Thyroid gland (tissue), 4 donors: ENCODE measurements around the gene STIM2. TPM values are rescaled to one million over a fixed set of nuclear protein-coding genes. Genes with fewer than 3 reads are reported as not detected.

Experiments
- DNase-seq, 2 donors: peaks; one replicate each; pipeline ENCODE4 v3.0.0-alpha.2; 2019
- H3K27ac ChIP-seq, 3 donors: fragments of 200-600 bp; sonication (generic); 1 replicate in 2 of 3; 2 replicates in 1 of 3; pipeline ENCODE4 v1.5.1; 2016 to 2019; ENCODE audit warnings: mild to moderate bottlenecking in 1 of 3, moderate library complexity in 1 of 3
- H3K27me3 ChIP-seq: fragments of 200-600 bp; sonication (generic); one replicate; pipeline ENCODE4 v1.5.1; 2019
- H3K36me3 ChIP-seq, 2 donors: fragments of 200-600 bp; sonication (generic); one replicate each; pipeline ENCODE4 v1.5.1; 2016 to 2019
- H3K4me1 ChIP-seq, 2 donors: fragments of 200-600 bp; sonication (generic); one replicate each; pipeline ENCODE4 v1.5.1; 2017 to 2019
- H3K4me3 ChIP-seq, 3 donors: fragments of 200-600 bp; sonication (generic); replicated peaks in 1 of 3; 1 replicate in 2 of 3; 2 replicates in 1 of 3; pipeline ENCODE4 v1.5.1; 2016; ENCODE audit warnings: mild to moderate bottlenecking in 1 of 3
- H3K9me3 ChIP-seq: fragments of 200-600 bp; sonication (generic); one replicate; pipeline ENCODE4 v1.5.1; 2017
- CTCF ChIP-seq, 6 experiments: fragments of 200-600 bp in 3 of 6; fragments of 450-650 bp in 3 of 6; sonication (generic) in 3 of 6; IDR thresholded peaks; one replicate each; pipeline ENCODE4 v1.5.1; 2016 to 2019; ENCODE audit warnings: antibody characterized with exemption in 6 of 6, mild to moderate bottlenecking in 2 of 6, inconsistent platforms in 1 of 6, moderate library complexity in 1 of 6
- POLR2A ChIP-seq, 2 donors: fragments of 450-650 bp; IDR thresholded peaks; one replicate each; pipeline ENCODE4 v1.6.1; 2017; ENCODE audit warnings: antibody characterized with exemption in 2 of 2, mild to moderate bottlenecking in 2 of 2, moderate library complexity in 1 of 2
- WGBS, 2 donors: methylation state at CpG; one replicate each; pipeline ENCODE4 v1.1.5; 2017; 5-methylcytosine and 5-hydroxymethylcytosine counted together
- intact Hi-C: fragments of 100-400 bp; cut with DNase I; formaldehyde crosslinking; loops from one replicate; pipeline ENCODE4 v1.15.1; 2023
- total RNA-seq, 4 donors: library from RNA; depleted of rRNA; stranded (reverse); fragments of >200 nt; gene quantifications; one replicate each; pipeline ENCODE4 v1.2.3, GENCODE V29; 2016

The STIM2 gene
- total RNA-seq, 4 donors from 2014 or later: 16.4 to 39.1 (median 18.5) TPM

- Histone ChIP-seq H3K27ac (no peak overlapping the region), H3K27me3 (no peaks in the 10 kb centered on the region), H3K4me1 (peaks cover 10 to 15% of the 10 kb centered on the region in 2 donors), H3K36me3 (no peaks in the 10 kb centered on the region), H3K4me3 (no peak overlapping the region), H3K9me3 (no peaks in the 10 kb centered on the region)
- WGBS, 2 donors: 79 to 89% methylated on average over 1 of the region's 1 CpG
- intact Hi-C loops: no loop called here
- no peak for DNase-seq
- TF ChIP-seq POLR2A (IDR thresholded peaks at IDR 0.05): no peak
- TF ChIP-seq CTCF (IDR thresholded peaks at IDR 0.05): no peak
Observed at GRCh38 chr4:26931451-26931850, 70.8 kb downstream of the STIM2 start.

- WGBS, 2 donors: 89 to 90% methylated on average over 3 of the region's 3 CpGs
- Histone ChIP-seq H3K9me3 (no peaks in the 10 kb centered on the region), H3K27me3 (no peaks in the 10 kb centered on the region), H3K4me3 (no peak overlapping the region), H3K4me1 (peaks cover 10 to 15% of the 10 kb centered on the region in 2 donors), H3K27ac (no peak overlapping the region), H3K36me3 (no peaks in the 10 kb centered on the region)
- no peak for DNase-seq
- TF ChIP-seq CTCF (IDR thresholded peaks at IDR 0.05): no peak
- intact Hi-C loops: no loop called here
Observed at GRCh38 chr4:26931966-26932365, 71.3 kb downstream of the STIM2 start.

- no peaks in the 10 kb centered on the region for H3K36me3 ChIP-seq
- H3K4me1 ChIP-seq: peaks cover 9 to 15% of the 10 kb centered on the region in 2 donors
- H3K27ac ChIP-seq: no peak overlapping the region
- DNase-seq: no peak
- H3K27me3 ChIP-seq: no peaks in the 10 kb centered on the region
- no peak overlapping the region for H3K4me3 ChIP-seq
- H3K9me3 ChIP-seq: no peaks in the 10 kb centered on the region
- intact Hi-C loops: no loop called here
- TF ChIP-seq CTCF (IDR thresholded peaks at IDR 0.05) (no peak), POLR2A (IDR thresholded peaks at IDR 0.05) (no peak)
- WGBS, 2 donors: 87 to 94% methylated on average over 1 of the region's 1 CpG
Observed at GRCh38 chr4:26935397-26935796, 74.8 kb downstream of the STIM2 start.

- intact Hi-C loops: no loop called here
Observed at GRCh38 chr4:26936284-26937065, 75.8 kb downstream of the STIM2 start.

More at GRCh38 chr4:26936284-26937065, 75.8 kb downstream of the STIM2 start:
- WGBS, 2 donors: 96 to 97% methylated on average over 5 of the region's 5 CpGs
- Histone ChIP-seq H3K27ac (no peak overlapping the region), H3K4me1 (peaks cover 0 to 6% of the 10 kb centered on the region in 2 donors), H3K4me3 (no peak overlapping the region), H3K27me3 (no peaks in the 10 kb centered on the region), H3K36me3 (no peaks in the 10 kb centered on the region), H3K9me3 (no peaks in the 10 kb centered on the region)
- no peak for DNase-seq
- TF ChIP-seq POLR2A (IDR thresholded peaks at IDR 0.05): no peak
- TF ChIP-seq CTCF (IDR thresholded peaks at IDR 0.05): no peak
